Stomach (tissue), 9 donors: ENCODE measurements around the gene ZNF182. TPM values are rescaled to one million over a fixed set of nuclear protein-coding genes. Genes with fewer than 3 reads are reported as not detected.
A peak's percentile ranks its signal among the peaks of the same experiment; 100 is the strongest.
"Not testable (repeated sequence)": the region's sequence is repeated elsewhere in the genome, so short reads cannot be mapped to it uniquely, and the experiment has no call there.

Source experiments
- DNase-seq, 2 donors: peaks; one replicate each; pipeline versions ENCODE4 v3.0.0 to v3.0.0-alpha.2; 2013 to 2019
- H3K27ac ChIP-seq, 5 donors: fragments of 200-600 bp in 4 of 5; sonication (generic) in 4 of 5; one replicate each; pipeline ENCODE4 v1.5.1; 2013 to 2019; ENCODE audit warnings: mild to moderate bottlenecking in 1 of 5, moderate library complexity in 1 of 5
- H3K27me3 ChIP-seq, 3 donors: fragments of 200-600 bp; sonication (generic); one replicate each; pipeline ENCODE4 v1.5.1; 2017 to 2019; ENCODE audit warnings: mixed run types in 1 of 3
- H3K36me3 ChIP-seq, 4 donors: fragments of 200-600 bp; sonication (generic); 1 replicate in 3 of 4; 2 replicates in 1 of 4; pipeline ENCODE4 v1.5.1; 2016 to 2019
- H3K4me1 ChIP-seq, 4 donors: fragments of 200-600 bp; sonication (generic); one replicate each; pipeline ENCODE4 v1.5.1; 2016 to 2019
- H3K4me3 ChIP-seq, 4 donors: fragments of 200-600 bp; sonication (generic) in 3 of 4; one replicate each; pipeline ENCODE4 v1.5.1; 2016 to 2019; ENCODE audit warnings: mild to moderate bottlenecking in 1 of 4
- H3K9me3 ChIP-seq, 4 donors: fragments of 200-600 bp; sonication (generic); one replicate each; pipeline ENCODE4 v1.5.1; 2016 to 2019
- CTCF ChIP-seq, 7 experiments: fragments of 450-650 bp in 4 of 7; fragments of 200-600 bp in 3 of 7; sonication (generic) in 3 of 7; IDR thresholded peaks; one replicate each; pipeline ENCODE4 v1.5.1; 2016 to 2019; ENCODE audit warnings: antibody characterized with exemption in 7 of 7, control low read depth in 2 of 7, mild to moderate bottlenecking in 1 of 7
- EP300 ChIP-seq: sonication (generic); formaldehyde crosslinking; IDR thresholded peaks from one replicate; pipeline ENCODE4 v1.6.1; 2017; ENCODE audit warnings: antibody characterized with exemption
- POLR2A ChIP-seq, 4 donors: fragments of 450-650 bp; IDR thresholded peaks; one replicate each; pipeline ENCODE4 v1.6.1; 2016; ENCODE audit warnings: antibody characterized with exemption in 4 of 4, control low read depth in 2 of 4, mild to moderate bottlenecking in 1 of 4, moderate library complexity in 1 of 4
- POLR2AphosphoS5 ChIP-seq, 3 donors: sonication (generic); formaldehyde crosslinking; IDR thresholded peaks; one replicate each; pipeline ENCODE4 v1.6.1; 2016; ENCODE audit warnings: antibody characterized with exemption in 3 of 3
- WGBS, 5 donors: extraction: QIAGEN DNeasy Blood & Tissue Kit in 3 of 5; methylation state at CpG; one replicate each; pipeline versions ENCODE4 v1.1.5 to v1.1.7; 2013 to 2018; 5-methylcytosine and 5-hydroxymethylcytosine counted together
- intact Hi-C: fragments of 100-400 bp; cut with DNase I; formaldehyde crosslinking; loops from one replicate; pipeline ENCODE4 v1.15.1; 2023; ENCODE audit warnings: low total_unique reads
- polyA plus RNA-seq, 3 donors: library from polyadenylated mRNA; stranded (reverse); fragments of 200-250 nt; gene quantifications; one replicate each; pipeline ENCODE4 v1.2.3, GENCODE V29; 2013
- total RNA-seq, 5 donors: library from RNA; depleted of rRNA; stranded (reverse); fragments of >200 nt; gene quantifications; one replicate each; pipeline versions ENCODE4 v1.1.0 to v1.2.3, GENCODE V29; 2014 to 2016
- donor health status: healthy with polysubstance abuse.
- donor health status: Bipolar disorder and iron deficiency.
- donor health status: healthy.

The ZNF182 gene
- total and polyA plus RNA-seq, 8 donors = 1.7 to 23.3 (median 4.3) TPM

GRCh38 chrX:48016583-48017310, 13.0 kb upstream of the ZNF182 start:
- DNase-seq, intact Hi-C loops, H3K4me3 ChIP-seq, H3K4me1 ChIP-seq, H3K9me3 ChIP-seq, H3K27ac ChIP-seq, H3K27me3 ChIP-seq, H3K36me3 ChIP-seq: not testable (repeated sequence)
- WGBS, 5 donors = 95 to 100% (median 95%) methylated on average over 4 to 27 of the region's 46 CpGs

GRCh38 chrX:48009445-48009960, 5.7 kb upstream of the ZNF182 start:
- H3K9me3 ChIP-seq, DNase-seq, H3K4me3 ChIP-seq, H3K4me1 ChIP-seq, H3K27me3 ChIP-seq, H3K27ac ChIP-seq, H3K36me3 ChIP-seq, intact Hi-C loops: not testable (repeated sequence)
- WGBS, 5 donors = no CpG with 5 or more reads among the region's 2 CpGs

- H3K9me3 ChIP-seq, DNase-seq, H3K27ac ChIP-seq, H3K36me3 ChIP-seq, H3K4me3 ChIP-seq, H3K27me3 ChIP-seq, intact Hi-C loops: not testable (repeated sequence)
- WGBS, 5 donors = no CpG with 5 or more reads among the region's 8 CpGs
- H3K4me1 ChIP-seq = peaks cover 0 to 13% (median 5%) of the 10 kb centered on the region in 4 donors
Observed at GRCh38 chrX:48006688-48007087, 2.9 kb upstream of the ZNF182 start, which contains the start of gene SPACA5. TSS of gene SPACA5 (plus strand) at chrX:48006988. CDS start at chrX:48007803, 815 bp downstream.

- Histone ChIP-seq H3K4me3 (peak overlapping the region; percentile 45 to 66 (median 58)), H3K9me3 (no peaks in the 10 kb centered on the region), H3K27ac (peak overlapping the region; percentile 72 to 79 (median 75)), H3K4me1 (peaks cover 0 to 13% (median 5%) of the 10 kb centered on the region in 4 donors), H3K27me3 (no peaks in the 10 kb centered on the region), H3K36me3 (peaks cover 0 to 3% (median 0%) of the 10 kb centered on the region in 4 donors)
- TF ChIP-seq POLR2A (IDR thresholded peaks at IDR 0.05) = no peak
- TF ChIP-seq POLR2AphosphoS5 (IDR thresholded peaks at IDR 0.05) = no peak
- TF ChIP-seq EP300 = no peak
- TF ChIP-seq CTCF (IDR thresholded peaks at IDR 0.05) = no peak
- intact Hi-C loops = no loop called here
- DNase-seq = peak in 1 of 2 donors; percentile 31
- WGBS, 5 donors = 0 to 37% (median 8%) methylated on average over 10 to 18 of the region's 18 CpGs
Observed at GRCh38 chrX:48003367-48003757, 427 bp downstream of the ZNF182 start.

- Histone ChIP-seq H3K4me3 (peak overlapping the region; percentile 45 to 66 (median 58)), H3K27me3 (no peaks in the 10 kb centered on the region), H3K9me3 (no peaks in the 10 kb centered on the region), H3K36me3 (peaks cover 0 to 3% (median 0%) of the 10 kb centered on the region in 4 donors), H3K27ac (peak overlapping the region in 2 of 5 donors; percentile 72 to 79), H3K4me1 (peaks cover 0 to 13% (median 5%) of the 10 kb centered on the region in 4 donors)
- no peak for DNase-seq
- intact Hi-C loops = no loop called here
- TF ChIP-seq EP300 = no peak
- TF ChIP-seq CTCF (IDR thresholded peaks at IDR 0.05) = no peak
- TF ChIP-seq POLR2A (IDR thresholded peaks at IDR 0.05) = no peak
- TF ChIP-seq POLR2AphosphoS5 (IDR thresholded peaks at IDR 0.05) = no peak
- WGBS, 5 donors = 49 to 55% (median 51%) methylated on average over 7 of the region's 7 CpGs
Observed at GRCh38 chrX:48002929-48003328, 860 bp downstream of the ZNF182 start.

GRCh38 chrX:48002319-48002718, 1.5 kb downstream of the ZNF182 start:
- Histone ChIP-seq H3K4me3 (no peak overlapping the region), H3K4me1 (peaks cover 0 to 13% (median 5%) of the 10 kb centered on the region in 4 donors), H3K27ac (peak overlapping the region in 1 of 5 donors; percentile 9), H3K27me3 (no peaks in the 10 kb centered on the region), H3K36me3 (peaks cover 0 to 6% (median 2%) of the 10 kb centered on the region in 4 donors), H3K9me3 (peaks cover 0 to 3% (median 0%) of the 10 kb centered on the region in 4 donors)
- 58 to 79% (median 74%) methylated on average over 3 of the region's 3 CpGs for WGBS, 5 donors
- TF ChIP-seq CTCF (IDR thresholded peaks at IDR 0.05) = no peak
- TF ChIP-seq POLR2A (IDR thresholded peaks at IDR 0.05) = no peak
- no peak for TF ChIP-seq EP300
- no peak for TF ChIP-seq POLR2AphosphoS5 (IDR thresholded peaks at IDR 0.05)
- intact Hi-C loops = no loop called here
- no peak for DNase-seq
